ENCODE measurements around the gene FGD4. TPM values are rescaled to one million over a fixed set of nuclear protein-coding genes. Genes with fewer than 3 reads are reported as not detected.

FGD4 gene
- total RNA-seq, 1 donor from 2014 or later: 55.6 TPM

DNA sequence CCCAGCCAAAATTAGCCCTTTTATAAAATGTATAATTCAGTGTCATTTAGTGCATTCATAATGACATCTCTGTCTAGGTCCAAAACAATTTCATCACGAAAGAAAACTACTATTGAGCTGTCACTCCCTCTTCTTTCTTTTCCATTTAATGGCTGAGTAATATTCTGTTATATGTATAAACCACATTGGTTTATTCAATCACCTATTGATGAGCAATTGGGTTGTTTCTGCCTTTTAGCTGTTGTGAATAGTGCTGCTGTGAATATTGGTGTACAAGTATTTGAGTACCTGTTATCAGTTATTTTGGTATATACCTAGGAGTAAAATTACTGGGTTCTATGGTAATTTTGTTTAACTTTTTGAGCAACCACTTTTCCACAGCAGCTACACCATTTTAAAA, 287.0 kb downstream of the FGD4 start:
- H3K4me3 ChIP-seq: no peak overlapping the region
- H3K27ac ChIP-seq: no peak overlapping the region
- intact Hi-C loops (cut with DNase I): no loop called here
- H3K9me3 ChIP-seq: no peaks in the 10 kb centered on the region
- no peak for ATAC-seq
- no peak for DNase-seq
- H3K36me3 ChIP-seq: no peaks in the 10 kb centered on the region
- H3K4me1 ChIP-seq: no peaks in the 10 kb centered on the region
- TF ChIP-seq, protein P1, sequence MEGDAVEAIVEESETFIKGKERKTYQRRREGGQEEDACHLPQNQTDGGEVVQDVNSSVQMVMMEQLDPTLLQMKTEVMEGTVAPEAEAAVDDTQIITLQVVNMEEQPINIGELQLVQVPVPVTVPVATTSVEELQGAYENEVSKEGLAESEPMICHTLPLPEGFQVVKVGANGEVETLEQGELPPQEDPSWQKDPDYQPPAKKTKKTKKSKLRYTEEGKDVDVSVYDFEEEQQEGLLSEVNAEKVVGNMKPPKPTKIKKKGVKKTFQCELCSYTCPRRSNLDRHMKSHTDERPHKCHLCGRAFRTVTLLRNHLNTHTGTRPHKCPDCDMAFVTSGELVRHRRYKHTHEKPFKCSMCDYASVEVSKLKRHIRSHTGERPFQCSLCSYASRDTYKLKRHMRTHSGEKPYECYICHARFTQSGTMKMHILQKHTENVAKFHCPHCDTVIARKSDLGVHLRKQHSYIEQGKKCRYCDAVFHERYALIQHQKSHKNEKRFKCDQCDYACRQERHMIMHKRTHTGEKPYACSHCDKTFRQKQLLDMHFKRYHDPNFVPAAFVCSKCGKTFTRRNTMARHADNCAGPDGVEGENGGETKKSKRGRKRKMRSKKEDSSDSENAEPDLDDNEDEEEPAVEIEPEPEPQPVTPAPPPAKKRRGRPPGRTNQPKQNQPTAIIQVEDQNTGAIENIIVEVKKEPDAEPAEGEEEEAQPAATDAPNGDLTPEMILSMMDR (IDR thresholded peaks at IDR 0.05): no peak
- H3K27me3 ChIP-seq (ENCODE audit: low read depth): no peaks in the 10 kb centered on the region

DNA sequence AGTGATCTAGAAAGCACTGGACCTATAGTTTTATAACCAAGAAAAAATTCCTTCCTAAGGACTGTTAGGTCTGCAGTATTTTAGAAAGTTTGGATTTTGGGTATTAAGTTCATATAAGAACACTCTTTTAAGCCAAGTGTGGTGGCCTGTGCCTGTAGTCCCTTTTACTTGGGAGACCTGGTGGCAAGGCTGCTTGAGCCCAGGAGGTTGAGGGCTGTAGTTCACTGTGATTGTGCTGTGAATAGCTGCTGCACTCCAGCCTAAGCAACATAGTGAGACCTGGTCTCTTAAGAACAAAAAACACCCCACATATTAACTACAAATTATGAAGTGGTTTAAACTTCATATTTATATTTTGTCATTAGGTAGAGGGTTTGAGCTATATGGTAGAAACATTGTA, 289.4 kb downstream of the FGD4 start:
- no peaks in the 10 kb centered on the region for H3K36me3 ChIP-seq
- no peak overlapping the region for H3K4me3 ChIP-seq
- DNase-seq: no peak
- no peak overlapping the region for H3K27ac ChIP-seq
- TF ChIP-seq, protein P1 (IDR thresholded peaks at IDR 0.05): no peak
- no peak for ATAC-seq
- H3K9me3 ChIP-seq: no peaks in the 10 kb centered on the region
- intact Hi-C loops (cut with DNase I): no loop called here
- H3K27me3 ChIP-seq (ENCODE audit: low read depth): no peaks in the 10 kb centered on the region
- no peaks in the 10 kb centered on the region for H3K4me1 ChIP-seq

DNA sequence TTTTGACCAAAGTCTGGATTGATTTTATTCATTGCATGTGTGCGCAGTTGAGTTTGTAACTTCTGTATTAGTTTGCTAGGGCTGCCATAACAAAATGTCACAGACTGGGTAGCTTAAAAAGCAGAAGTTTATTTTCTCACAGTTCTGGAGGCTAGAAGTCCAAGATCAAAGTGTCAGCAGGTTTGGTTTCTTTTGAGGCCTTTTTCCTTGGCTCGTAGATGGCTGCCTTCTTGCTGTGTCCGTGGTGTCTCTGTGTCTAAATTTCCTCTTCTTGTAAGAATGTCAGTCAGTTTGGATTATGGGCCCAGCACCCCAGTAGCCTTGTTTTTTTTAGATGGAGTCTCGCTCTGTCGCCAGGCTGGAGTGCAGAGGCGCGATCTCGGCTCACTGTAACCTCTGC, 291.6 kb downstream of the FGD4 start:
- intact Hi-C loops (cut with DNase I): no loop called here
- ATAC-seq (no peak), DNase-seq (no peak)

GRCh38 chr12:32692358-32692757, 293.0 kb downstream of the FGD4 start:
- Histone ChIP-seq H3K36me3 (no peaks in the 10 kb centered on the region), H3K27ac (no peak overlapping the region), H3K4me1 (no peaks in the 10 kb centered on the region), H3K4me3 (no peak overlapping the region), H3K9me3 (no peaks in the 10 kb centered on the region), H3K27me3 (ENCODE audit: low read depth) (no peaks in the 10 kb centered on the region)
- no peak for ATAC-seq
- intact Hi-C loops (cut with DNase I): no loop called here
- DNase-seq: no peak
- TF ChIP-seq, protein P1 (IDR thresholded peaks at IDR 0.05): no peak

More for the DNA sequence above, 291.6 kb downstream of the FGD4 start:
- H3K27ac ChIP-seq: no peak overlapping the region
- no peaks in the 10 kb centered on the region for H3K27me3 ChIP-seq (ENCODE audit: low read depth)
- no peak overlapping the region for H3K4me3 ChIP-seq
- H3K36me3 ChIP-seq: no peaks in the 10 kb centered on the region
- H3K4me1 ChIP-seq: no peaks in the 10 kb centered on the region
- TF ChIP-seq, protein P1 (IDR thresholded peaks at IDR 0.05): no peak
- H3K9me3 ChIP-seq: no peaks in the 10 kb centered on the region

- TF ChIP-seq, protein P1 (IDR thresholded peaks at IDR 0.05): no peak
- intact Hi-C loops (cut with DNase I): no loop called here
- Histone ChIP-seq H3K36me3 (no peaks in the 10 kb centered on the region), H3K27me3 (ENCODE audit: low read depth) (no peaks in the 10 kb centered on the region), H3K4me1 (no peaks in the 10 kb centered on the region), H3K4me3 (no peak overlapping the region), H3K9me3 (no peaks in the 10 kb centered on the region), H3K27ac (no peak overlapping the region)
- DNase-seq: no peak
- no peak for ATAC-seq
Observed at GRCh38 chr12:32693036-32693435, 293.7 kb downstream of the FGD4 start.
